ENCODE measurements around the gene IMMP2L.

DNA sequence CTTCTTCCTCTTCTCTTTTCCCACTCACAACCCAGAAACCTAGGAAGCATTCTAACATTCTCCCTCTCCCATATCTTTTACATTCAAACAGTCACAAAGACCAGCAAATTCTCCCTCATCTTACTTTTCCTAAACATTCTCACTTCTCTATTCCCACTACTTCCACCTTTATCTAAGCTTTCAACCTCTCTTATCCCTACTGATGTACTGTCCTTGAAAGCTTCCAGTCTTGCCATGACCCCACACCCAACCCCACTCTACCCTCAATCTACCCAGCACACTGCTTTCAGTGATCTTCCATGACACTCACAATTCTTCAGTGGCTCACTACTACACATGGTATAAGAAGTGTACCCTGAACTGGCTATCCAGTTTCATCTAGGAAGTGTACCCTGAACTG lies 5.3 kb downstream of the IMMP2L start:
- no peak for TF ChIP-seq CTCF (IDR thresholded peaks at IDR 0.05)
- no peak for TF ChIP-seq BCL3 (IDR thresholded peaks at IDR 0.05)
- TF ChIP-seq MAZ (IDR thresholded peaks at IDR 0.05; ENCODE audit: borderline replicate concordance, low read depth, low read length) = no peak
- no peak for TF ChIP-seq CHD2 (IDR thresholded peaks at IDR 0.05; ENCODE audit: low read length, partially characterized antibody)
- TF ChIP-seq, protein P1, sequence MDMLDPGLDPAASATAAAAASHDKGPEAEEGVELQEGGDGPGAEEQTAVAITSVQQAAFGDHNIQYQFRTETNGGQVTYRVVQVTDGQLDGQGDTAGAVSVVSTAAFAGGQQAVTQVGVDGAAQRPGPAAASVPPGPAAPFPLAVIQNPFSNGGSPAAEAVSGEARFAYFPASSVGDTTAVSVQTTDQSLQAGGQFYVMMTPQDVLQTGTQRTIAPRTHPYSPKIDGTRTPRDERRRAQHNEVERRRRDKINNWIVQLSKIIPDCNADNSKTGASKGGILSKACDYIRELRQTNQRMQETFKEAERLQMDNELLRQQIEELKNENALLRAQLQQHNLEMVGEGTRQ (IDR thresholded peaks at IDR 0.05) = no peak
- no peak for TF ChIP-seq RAD21 (conservative IDR thresholded peaks at IDR 0.05 in 1 of 2, IDR thresholded peaks at IDR 0.05 in 1 of 2)
- no peak for TF ChIP-seq POLR2A (IDR thresholded peaks at IDR 0.05; ENCODE audit: low read length)
- TF ChIP-seq POLR2AphosphoS2 (conservative IDR thresholded peaks at IDR 0.05; ENCODE audit: low read length) = no peak
- no peak for TF ChIP-seq CBX8 (IDR thresholded peaks at IDR 0.05)
- no peak for TF ChIP-seq KDM5A (IDR thresholded peaks at IDR 0.05)
- no peak for TF ChIP-seq HDAC2 (IDR thresholded peaks at IDR 0.05)
- TF ChIP-seq TP53 (CRISPR knock-in tag; IDR thresholded peaks at IDR 0.05) = no peak
- TF ChIP-seq BHLHE40 (IDR thresholded peaks at IDR 0.05; ENCODE audit: low read depth, low read length) = no peak

Measured in A549 (cell line).